GM18867 (cell line): ENCODE results near the gene GPA33.
A peak's percentile ranks its signal among the peaks of the same experiment; 100 is the strongest.

Experiments
- ATAC-seq: cut with Tn5 transposase; IDR thresholded peaks from one replicate; pipeline ENCODE4 v1.9.1; 2021; ENCODE audit warnings: mild to moderate bottlenecking, moderate library complexity; ENCODE audit not compliant: unreplicated experiment

GPA33 gene

DNA sequence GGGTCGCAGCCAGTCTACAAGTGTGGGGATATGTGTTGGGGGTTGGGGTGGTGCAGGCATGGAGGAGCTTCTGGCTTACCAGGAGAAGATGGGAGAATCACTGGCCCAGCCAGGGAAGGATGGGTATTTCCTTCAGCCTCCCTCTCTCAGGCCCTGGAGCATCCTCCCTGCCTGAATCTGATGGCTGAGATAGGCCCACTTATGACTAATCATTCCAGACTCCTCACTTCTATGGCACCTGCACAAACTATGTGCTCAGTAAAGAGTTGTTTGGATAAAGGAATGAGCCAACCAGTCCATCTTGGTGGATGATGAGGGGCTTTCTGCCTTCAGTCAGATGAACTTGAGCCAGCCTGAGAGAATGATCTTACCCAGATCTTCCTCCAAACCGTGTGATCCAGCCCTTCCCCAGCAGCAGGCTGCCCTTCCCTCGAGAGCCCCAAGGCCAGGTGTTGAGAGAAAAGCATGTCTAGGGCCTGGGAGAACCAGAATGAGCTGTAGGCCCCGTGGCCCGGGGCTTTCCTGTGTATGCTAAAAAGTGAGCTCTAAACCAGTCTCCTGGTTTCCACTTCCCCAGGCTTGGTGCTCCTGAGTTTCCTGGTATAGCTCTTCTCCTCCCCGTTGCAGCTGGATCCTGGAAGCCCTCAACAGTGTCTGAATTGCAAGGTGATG lies 1.3 kb downstream of the GPA33 start:
- ATAC-seq: no peak

DNA sequence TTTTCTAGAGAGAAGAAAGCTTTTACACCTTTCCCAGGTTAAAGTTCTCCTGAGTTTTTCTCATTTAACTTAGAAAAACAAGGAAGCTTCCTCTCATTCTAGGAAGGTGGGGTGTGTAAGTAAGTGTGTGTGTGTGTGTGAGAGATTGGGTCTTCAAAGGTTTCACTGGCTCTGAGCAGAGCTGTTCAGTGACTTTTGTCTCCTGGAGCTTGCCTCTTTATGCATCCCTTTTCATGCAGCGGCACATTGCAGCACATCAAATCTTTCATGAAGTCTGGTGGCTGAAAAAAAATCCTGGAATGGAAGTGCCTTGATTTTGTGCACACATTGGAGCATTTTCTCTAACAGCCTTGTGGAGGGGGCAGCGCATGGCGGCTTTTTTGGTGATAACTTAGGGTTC lies 3.4 kb downstream of the GPA33 start:
- ATAC-seq: no peak

DNA sequence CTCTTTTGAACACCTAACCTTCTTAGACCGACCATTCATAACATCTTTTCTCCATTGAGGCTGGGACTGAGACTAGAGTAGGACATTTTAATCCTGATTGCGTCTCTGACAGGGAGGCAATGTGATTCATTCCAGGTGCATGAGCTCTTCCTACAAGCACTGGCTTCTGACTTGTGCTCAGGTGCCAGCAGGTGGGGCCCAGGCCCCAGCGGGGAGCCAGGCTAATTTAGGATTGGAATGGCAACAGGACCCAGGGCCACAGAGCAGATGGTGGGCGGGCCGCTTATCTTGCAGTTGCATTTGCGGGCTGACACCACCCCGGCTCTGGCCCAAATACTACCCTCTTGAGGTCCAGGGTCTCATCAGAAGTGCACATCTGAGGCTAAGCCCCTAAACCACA lies 4.1 kb downstream of the GPA33 start:
- no peak for ATAC-seq

DNA sequence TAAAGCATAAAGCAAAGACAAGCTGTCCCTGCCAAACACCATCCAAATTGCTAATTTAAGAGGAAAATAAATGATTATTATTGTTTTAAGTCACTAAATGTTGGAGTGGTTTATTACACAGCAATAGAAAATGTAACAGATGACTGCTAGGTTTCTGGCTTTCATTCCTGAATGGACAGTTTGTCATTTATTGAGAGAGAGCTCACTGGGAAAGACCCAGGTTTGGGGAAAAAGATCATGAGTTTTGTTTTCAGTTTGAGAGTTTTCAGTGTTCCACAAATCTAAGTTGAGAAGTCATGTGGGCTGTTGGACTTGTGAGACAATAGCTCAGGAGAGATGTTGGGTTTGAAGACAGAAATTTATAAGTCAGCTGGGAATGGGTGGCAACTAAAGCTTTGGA lies 5.4 kb downstream of the GPA33 start:
- ATAC-seq: no peak

DNA sequence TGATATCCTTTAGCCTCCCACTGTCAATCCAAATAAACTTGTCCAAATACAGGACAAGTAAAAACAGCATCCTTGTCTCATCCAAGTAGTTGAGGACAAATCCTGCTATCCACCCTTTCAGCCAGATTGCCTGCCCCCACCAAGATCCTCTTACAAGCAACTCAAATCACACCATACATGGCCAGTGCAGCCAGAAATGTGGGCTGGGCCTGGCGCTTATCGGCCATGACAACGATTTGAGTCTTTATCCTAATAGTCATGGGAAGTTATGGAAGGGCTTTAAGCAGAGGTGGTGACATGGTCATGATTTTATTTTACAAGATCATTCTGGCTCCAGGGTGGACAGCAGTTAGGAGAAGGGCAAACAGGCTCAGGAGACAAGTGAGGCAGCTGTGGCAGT lies 6.3 kb downstream of the GPA33 start:
- ATAC-seq: no peak

DNA sequence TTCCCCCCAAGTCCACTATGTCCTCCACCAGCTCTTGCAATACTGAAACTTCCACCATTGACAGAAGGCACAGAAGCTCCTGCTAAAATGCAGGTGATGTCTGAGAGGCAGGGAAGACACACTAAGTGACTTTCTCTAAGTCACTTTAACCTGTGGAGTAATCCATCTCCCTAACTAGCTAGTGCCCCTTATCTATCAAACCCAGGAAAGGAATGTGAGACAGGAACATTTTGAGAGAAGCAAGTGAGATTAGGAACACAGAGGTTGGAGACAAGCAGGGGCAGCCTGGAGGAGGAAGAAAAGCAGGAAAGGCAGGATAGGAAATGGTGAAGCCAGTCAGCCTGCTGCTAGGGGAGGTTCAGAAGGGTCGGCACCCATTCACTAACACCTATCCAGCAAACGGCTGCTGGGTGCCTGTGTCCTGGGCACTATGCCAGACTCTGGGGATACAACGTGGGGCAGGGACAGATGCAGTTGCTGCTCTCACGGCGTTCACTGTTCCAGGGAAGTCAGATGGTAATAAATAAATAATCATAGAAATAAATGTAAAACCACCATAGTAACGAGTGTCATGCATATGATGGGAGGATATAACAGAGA lies 7.0 kb downstream of the GPA33 start:
- ATAC-seq: no peak

DNA sequence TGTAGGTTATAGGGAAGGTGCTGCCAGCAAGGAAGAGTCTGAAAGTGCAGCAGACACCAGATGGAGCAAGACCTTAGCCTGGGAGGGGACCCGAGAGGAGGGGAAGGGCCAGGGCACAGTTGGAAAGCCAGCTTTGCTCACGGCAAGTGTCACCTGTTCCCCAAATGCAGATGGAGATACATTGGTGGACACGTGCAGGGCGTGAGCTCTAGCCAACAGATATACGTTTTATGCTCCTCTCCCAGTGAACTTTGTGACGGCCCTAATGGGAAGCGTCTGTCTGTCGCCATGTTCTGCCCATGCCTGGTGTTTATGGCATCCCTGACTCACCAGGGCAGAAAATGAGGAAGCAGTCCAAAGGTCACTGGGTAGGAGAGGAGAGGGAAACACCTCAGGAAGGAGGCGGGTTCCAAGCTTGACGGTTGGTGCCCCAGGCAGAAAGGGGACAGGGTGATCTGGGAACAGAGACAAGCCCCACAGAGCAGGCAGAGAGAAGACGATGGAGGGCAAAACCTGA lies 7.6 kb downstream of the GPA33 start:
- no peak for ATAC-seq

DNA sequence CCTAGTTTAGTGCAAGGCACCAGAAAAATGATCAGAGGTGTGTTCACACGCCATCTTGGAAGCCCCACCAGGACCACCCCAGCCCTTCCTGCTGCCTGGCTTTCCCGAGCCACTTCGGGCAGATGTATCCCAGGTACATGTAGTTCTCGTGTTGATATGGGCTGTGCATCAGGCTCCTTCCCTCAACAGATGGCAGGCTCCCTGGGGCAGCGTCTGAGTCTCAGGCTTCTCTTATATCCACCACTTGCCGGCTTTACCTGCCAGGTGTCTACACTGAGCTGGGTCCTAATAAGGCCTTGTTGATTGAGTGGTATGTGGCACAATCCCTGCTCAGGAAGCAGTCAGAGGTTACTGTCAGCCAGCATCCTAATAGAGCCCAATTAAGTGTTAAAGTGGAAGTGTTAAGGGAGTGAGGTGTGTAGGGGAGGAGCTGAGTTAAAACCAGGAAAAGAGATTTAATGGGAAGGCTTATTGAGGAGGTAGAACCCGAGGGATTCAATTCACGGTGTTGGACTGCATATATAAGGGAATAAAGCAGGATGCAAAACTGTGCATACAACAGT lies 8.5 kb downstream of the GPA33 start:
- ATAC-seq: no peak

DNA sequence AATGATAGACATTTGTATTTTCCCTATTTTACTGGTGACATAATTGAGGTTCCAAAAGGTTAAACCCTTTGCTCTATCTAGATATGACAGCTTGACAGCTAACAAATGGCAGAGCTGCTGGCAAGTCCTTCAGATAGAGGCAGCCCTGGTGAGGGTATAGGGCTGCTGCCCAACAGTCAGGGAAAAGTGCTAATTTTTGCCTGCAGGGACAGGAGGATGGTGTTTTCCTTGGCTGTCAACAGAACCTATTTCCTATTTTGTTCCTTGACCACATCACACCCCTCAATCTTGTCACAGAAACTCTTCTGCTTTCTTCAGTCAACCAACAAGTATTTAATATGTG lies 12.3 kb downstream of the GPA33 start:
- no peak for ATAC-seq

DNA sequence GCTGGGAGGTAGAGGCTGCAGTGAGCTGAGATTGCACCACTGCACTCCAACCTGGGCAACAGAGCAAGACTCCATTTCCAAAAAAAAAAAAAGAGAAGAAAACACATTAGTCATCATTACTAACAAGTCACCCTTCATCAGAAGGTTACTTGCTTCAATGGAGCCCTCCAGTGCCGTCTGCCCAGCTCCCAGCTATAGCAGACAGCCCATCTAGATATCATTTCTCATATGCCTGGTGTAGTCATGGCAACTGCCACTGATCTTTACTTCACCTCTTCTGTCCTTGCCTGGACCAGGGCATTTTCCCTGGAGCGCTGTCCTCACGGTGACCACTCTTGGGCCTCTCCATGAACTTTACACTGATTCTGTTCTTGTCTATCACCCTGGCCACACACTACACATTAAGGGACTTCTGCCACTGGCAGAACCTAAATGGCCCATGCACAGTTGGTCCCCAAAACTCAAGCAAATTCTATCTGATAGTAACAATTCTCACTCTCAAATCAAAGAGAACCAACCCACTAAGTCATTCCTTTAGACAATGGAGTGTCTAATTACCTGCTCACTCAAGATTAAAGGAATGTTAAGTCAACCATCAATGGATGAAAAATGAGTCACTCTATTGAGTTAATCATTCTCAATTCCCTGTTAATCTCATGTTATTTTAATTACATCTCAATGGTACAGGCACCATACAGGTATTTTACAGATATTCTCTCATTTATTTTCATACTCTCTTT lies 12.9 kb downstream of the GPA33 start:
- ATAC-seq: no peak

DNA sequence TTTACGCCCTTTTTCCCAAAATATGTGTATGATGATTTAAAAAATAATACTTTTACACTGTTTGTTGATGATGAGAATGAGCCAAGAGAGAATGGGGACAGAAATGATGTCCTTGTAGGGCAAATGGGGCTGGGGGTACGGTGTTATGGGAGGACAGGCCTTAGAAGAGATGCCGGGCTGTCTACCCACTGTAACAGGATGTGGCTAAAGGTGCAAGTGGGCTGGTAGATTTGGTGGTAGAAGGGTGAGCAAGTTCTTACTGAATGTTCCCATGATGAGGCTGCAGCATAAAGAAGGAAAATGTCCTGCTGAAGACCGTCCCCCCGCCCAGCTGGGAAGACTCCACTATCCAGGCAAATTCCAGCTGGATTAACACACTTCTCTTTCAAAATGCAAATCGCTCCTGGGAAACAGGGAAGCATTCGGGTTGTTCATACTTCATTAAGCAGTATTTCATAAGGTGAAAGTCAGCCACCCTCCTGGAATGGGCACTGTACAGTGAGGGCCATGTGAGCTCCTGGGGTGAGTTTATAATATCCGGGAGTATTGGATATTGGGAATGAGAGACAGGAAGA lies 14.0 kb downstream of the GPA33 start:
- ATAC-seq: no peak

DNA sequence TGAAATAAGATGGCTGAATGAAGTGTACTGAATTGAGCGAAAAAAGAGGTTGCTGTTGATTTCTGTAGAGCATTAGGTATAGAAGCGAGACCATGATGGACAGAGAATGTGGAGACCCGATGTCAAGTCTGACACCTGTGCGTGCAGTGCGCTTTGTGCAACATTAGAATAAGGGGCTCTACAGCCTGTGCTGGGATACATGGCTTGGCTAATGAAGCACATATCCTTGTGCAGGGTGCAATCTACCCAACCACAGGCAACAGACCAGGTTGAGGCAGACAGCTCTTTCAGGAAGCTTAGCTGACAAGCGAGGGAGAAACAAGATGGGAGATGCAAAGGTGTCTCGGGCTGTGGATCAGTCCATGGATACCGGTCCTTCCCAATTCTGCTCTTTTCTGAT lies 18.9 kb downstream of the GPA33 start:
- ATAC-seq: no peak

DNA sequence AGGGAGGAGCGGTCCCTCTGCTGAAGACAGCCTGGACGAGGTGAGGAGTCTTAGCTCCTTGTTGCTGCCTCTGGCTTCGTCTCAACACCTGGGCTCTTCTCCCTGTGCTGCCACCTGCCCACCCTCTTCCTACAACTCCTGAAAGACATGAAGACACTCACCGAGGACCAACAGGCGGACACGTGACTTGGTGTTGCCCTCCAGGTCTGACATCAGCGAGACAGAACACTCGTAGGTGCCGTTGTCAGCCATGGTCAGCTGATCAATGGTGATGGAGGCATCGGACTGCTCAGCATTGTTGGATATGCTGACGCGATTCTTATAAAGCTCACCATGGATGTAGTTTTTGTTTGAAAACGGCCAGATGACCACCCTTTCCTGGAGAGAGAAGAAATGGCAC lies 21.4 kb downstream of the GPA33 start:
- ATAC-seq: no peak

DNA sequence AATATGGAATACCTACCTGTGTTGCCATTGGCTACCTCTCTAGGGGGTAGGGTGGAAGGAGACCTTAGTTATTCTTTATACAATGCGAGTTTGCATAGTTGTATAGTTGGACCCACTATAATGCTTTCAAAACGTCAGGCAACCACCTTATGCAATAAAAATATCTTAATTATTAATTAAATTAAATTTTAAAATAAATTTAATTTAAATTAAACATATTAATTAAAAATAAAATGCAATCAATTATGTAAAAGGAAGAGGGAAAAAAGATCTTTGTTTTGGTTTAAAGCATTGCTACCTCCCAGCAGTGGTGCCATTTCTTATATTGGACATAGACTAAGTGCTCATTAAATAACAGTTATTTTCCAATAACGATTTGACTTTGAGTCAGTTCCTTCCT lies 22.3 kb downstream of the GPA33 start:
- no peak for ATAC-seq

DNA sequence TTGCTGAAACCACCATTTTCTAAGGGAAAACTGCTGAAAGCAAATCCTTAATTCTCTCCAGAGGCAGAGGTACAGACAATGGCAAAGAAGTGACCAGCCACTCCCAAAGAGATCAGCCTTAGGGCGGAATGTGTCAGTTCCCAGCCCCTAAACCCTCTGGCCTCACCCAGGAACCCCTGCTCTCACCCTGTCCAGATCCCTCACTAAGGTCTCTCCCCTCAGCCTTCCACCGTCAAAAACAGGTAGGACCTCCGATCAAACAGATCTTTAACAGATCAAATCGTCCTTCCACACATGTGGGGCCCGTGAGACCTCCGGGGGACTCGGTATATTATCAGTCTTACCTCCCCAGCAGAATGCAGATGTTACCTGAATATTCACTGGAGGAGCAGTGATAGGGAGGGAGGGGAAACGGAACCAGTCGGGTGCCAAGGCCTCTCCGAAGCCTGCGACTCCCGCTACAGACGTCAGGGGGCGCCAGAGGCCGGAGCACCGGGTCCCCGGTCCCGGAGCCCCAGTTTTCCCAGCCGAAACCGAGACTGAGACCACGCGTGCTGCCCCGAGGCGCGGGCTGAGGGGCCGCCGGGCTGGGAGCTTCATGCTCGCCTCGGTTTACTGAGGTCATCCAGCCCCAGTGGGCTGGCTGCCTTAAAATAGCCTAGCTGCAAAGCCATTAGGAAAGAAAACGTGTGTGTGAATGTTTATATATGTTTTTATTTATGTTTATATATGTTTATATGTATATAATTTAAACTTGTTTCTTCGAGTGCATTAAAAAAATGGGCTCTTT lies 23.6 kb downstream of the GPA33 start:
- peak; percentile 83 for ATAC-seq

DNA sequence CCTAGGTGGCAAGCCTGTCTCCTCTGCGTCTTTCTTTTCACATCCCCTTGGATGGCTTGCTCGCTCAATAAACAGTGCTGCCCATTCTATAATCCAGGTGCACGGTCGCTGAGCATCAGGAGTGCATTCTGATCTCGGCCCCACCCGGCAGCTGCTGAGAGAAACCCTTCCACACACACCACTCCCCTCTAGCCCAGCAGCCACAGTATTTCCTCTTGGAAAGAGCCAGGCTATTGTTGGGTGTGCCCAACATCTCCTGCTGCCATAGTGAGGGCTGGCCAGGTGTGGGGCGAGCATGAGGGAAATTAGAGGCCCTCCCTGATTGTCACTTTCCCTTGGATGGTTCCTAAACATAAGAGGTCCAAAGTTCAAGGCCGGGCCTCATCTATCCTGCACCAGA lies 24.7 kb downstream of the GPA33 start:
- ATAC-seq: no peak

DNA sequence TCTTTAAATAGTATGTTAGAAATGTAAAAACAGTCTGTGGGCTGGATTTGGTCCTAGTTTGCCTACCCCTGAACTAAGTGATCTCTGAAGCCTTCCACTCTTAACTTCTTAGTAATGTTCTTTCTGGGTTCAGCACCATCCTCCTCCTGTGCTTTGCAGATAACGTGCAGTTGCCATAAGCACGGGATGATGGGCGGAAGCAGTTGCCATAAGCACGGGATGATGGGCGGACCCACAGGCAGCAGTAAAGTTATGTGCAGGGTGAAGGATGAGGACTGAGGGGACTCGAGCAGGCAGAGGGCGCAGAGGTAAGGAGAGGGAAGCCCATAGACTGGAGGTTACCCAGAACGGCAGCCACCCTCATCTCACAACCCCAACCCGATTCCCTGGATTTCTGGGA lies 25.6 kb downstream of the GPA33 start:
- ATAC-seq: no peak

DNA sequence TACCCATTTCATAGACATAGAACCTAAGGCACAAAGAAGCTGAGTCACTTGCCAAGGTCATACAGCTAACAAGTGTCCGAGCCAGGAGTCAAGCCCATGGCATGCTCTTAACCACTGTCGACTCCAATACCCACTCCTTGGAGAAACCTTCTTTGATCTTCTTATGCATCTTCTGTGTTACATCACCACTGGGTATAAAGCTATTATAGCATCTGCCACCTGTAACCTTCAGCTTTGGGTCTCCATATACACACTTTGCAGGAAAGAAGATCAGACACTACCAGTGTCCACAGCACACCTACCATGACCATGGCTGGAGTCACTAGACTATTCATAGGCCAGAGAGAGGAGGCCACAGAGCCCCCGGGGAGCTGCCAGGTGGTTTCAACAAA lies 29.1 kb downstream of the GPA33 start:
- no peak for ATAC-seq

DNA sequence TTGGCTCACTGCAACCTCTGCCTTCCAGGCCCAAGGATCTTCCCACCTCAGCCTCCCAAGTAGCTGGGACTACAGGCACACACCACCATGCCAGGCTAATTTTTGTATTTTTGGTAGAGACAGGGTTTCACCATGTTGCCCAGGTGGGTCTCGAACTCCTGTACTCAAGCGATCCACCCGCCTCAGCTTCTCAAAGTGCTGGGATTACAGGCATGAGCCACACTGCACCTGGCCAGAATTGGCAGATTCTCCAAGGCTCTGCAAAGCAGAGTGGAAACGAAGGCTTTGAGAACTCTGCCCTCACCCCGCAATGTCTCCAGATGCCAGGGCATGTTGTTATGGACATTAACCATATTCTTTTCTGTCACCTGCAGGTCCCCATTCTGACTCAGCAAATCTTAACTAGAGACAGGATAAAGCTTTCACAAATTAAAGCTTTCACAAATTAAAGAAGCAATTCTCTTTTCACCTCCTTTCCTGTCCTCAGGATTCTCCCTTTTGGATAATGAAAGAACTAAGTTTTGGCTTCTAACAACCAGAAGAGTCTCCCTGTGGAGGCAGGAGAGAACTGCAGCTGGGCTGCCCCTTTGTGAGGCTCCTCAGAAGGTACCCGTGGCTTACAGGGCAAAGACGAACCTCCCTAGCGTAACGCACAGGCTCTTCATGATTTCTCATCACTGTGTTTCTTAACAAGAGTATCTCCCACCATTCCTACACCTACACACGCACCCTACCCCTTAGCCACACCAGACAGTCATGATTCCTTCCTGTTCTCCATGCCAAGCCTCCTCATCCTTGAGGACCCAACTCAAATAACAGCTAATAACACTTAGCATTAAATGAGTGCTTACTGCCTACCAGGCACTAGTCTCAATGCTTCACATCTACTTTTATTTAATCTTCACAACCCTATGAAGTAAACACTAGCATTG lies 29.8 kb downstream of the GPA33 start:
- ATAC-seq: no peak

DNA sequence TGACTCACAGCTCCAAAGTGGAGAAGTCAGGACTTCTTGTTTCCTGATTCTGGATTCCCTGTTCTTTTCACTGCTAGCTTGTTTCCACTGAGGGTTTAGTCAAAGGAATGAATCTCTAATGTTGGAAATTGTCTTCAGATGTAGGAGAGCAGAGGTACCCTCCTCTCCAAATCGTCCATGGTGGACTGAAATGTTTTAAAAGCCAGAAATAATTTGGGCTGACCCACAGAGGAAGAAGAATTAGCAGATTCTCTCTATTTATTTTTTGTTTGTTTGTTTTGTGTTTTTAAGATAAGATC lies 30.4 kb downstream of the GPA33 start:
- ATAC-seq: no peak
